Natural killer cell (primary cell): ENCODE results near the gene SLX4. TPM values are rescaled to one million over a fixed set of nuclear protein-coding genes. Genes with fewer than 3 reads are reported as not detected.

Source experiments
- ATAC-seq, 3 donors: fragments of 150-1000 bp in 2 of 3; fragments of 200-7000 bp in 1 of 3; cut with Tn5 transposase; 1 replicate in 1 of 3; 2 replicates in 2 of 3; pipeline ENCODE4 v1.10.0; 2021; ENCODE audit warnings: mild to moderate bottlenecking in 2 of 3, moderate library complexity in 2 of 3
- DNase-seq, 2 donors: peaks; one replicate each; pipeline versions ENCODE4 v3.0.0 to v3.0.0-alpha.2; 2013 to 2021; ENCODE audit warnings: mixed read lengths in 1 of 2
- H3K27ac ChIP-seq: one replicate; pipeline ENCODE4 v1.5.1; 2013; ENCODE audit warnings: mild to moderate bottlenecking, low read length
- H3K27me3 ChIP-seq: one replicate; pipeline ENCODE4 v1.6.1; 2013; ENCODE audit warnings: low read length; ENCODE audit not compliant: control insufficient read depth, insufficient read depth
- H3K36me3 ChIP-seq: one replicate; pipeline ENCODE4 v1.6.1; 2013; ENCODE audit warnings: low read length; ENCODE audit not compliant: control insufficient read depth, insufficient read depth
- H3K4me1 ChIP-seq: one replicate; pipeline ENCODE4 v1.6.1; 2013; ENCODE audit warnings: low read length; ENCODE audit not compliant: control insufficient read depth, insufficient read depth
- H3K4me3 ChIP-seq: one replicate; pipeline ENCODE4 v1.5.1; 2013; ENCODE audit warnings: low read length
- H3K9me3 ChIP-seq: one replicate; pipeline ENCODE4 v1.6.1; 2013; ENCODE audit warnings: low read length; ENCODE audit not compliant: control insufficient read depth, insufficient read depth
- H3K27ac Mint-ChIP-seq, 2 donors: one replicate each; pipeline ENCODE4 v1.8.0; 2022; ENCODE audit warnings: mild to moderate bottlenecking in 2 of 2, mixed read lengths in 2 of 2, moderate library complexity in 1 of 2
- H3K27me3 Mint-ChIP-seq, 2 donors: one replicate each; pipeline ENCODE4 v1.8.0; 2022; ENCODE audit warnings: low read depth in 2 of 2, mixed read lengths in 2 of 2
- H3K36me3 Mint-ChIP-seq: one replicate; pipeline ENCODE4 v1.8.0; 2022; ENCODE audit warnings: mixed read lengths
- H3K4me1 Mint-ChIP-seq, 2 donors: one replicate each; pipeline ENCODE4 v1.8.0; 2022; ENCODE audit warnings: mixed read lengths in 2 of 2
- H3K4me3 Mint-ChIP-seq: one replicate; pipeline ENCODE4 v1.8.0; 2022; ENCODE audit warnings: mild to moderate bottlenecking, moderate library complexity, mixed read lengths
- H3K9me3 Mint-ChIP-seq, 2 donors: one replicate each; pipeline ENCODE4 v1.8.0; 2022; ENCODE audit warnings: mixed read lengths in 2 of 2
- WGBS: methylation state at CpG from one replicate; pipeline ENCODE4 v1.1.7; 2013; ENCODE audit warnings: missing lambda C conversion rate; ENCODE audit not compliant: insufficient coverage; 5-methylcytosine and 5-hydroxymethylcytosine counted together
- intact Hi-C: fragments of 100-400 bp; cut with micrococcal nuclease; formaldehyde crosslinking; loops from one replicate; pipeline ENCODE4 v1.14.2; 2022
- total RNA-seq, 4 donors: library from RNA; stranded (reverse); fragments of 120-200 nt in 1 of 4; gene quantifications; one replicate each; pipeline versions ENCODE4 v1.2.3 to v1.2.4, GENCODE V29; 2013 to 2022
- TF ChIP-seq, protein P1 (sequence below): fragments of 200-600 bp; IDR thresholded peaks from one replicate; pipeline ENCODE4 v1.8.0; 2022; ENCODE audit warnings: antibody characterized with exemption

The SLX4 gene
- total RNA-seq, 3 donors from 2014 or later (not counting 1 experiment from before 2014, with no cell fraction given): 13.5 to 18.6 (median 15.5) TPM

DNA sequence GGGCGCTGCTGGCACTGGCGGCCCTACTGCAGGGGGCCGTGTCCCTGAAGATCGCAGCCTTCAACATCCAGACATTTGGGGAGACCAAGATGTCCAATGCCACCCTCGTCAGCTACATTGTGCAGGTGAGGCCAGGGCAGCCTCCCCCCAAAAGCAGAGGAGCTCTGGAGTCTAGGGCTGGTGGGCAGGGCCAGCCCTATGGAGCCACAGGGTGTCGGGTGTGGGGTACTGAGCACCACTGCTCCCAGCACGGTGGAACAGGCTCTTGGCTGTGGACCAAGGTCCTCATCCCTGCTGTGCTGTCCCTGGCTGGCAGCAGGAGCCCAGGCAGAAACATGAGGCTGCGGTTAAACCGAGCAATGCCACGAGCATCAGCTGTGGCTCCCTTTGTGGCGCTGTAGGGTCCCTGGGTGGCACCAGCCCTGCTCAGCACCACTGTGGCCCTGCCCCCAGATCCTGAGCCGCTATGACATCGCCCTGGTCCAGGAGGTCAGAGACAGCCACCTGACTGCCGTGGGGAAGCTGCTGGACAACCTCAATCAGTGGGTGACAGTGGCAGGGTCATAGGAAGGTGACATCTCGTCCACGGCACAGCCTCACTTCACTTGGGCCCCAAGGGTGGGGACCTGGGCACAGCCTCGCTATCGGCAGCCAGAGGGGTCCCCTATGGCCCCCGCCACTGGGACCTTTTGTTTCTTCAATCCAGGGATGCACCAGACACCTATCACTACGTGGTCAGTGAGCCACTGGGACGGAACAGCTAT, 44.2 kb upstream of the SLX4 start:
- Histone ChIP-seq H3K27me3 (no peaks in the 10 kb centered on the region), H3K27ac (no peak overlapping the region), H3K4me1 (no peaks in the 10 kb centered on the region), H3K9me3 (no peaks in the 10 kb centered on the region), H3K36me3 (peaks cover 55% of the 10 kb centered on the region), H3K4me3 (no peak overlapping the region)
- intact Hi-C loops: no loop called here
- Mint-ChIP-seq H3K9me3 (no peaks in the 10 kb centered on the region), H3K4me3 (no peak overlapping the region), H3K27ac (no peak overlapping the region), H3K27me3 (no peaks in the 10 kb centered on the region), H3K36me3 (no peaks in the 10 kb centered on the region), H3K4me1 (peaks cover 6% of the 10 kb centered on the region in 2 donors)
- DNase-seq (no peak), ATAC-seq (no peak)
- 96% methylated on average over 21 of the region's 21 CpGs for WGBS
- TF ChIP-seq, protein P1, sequence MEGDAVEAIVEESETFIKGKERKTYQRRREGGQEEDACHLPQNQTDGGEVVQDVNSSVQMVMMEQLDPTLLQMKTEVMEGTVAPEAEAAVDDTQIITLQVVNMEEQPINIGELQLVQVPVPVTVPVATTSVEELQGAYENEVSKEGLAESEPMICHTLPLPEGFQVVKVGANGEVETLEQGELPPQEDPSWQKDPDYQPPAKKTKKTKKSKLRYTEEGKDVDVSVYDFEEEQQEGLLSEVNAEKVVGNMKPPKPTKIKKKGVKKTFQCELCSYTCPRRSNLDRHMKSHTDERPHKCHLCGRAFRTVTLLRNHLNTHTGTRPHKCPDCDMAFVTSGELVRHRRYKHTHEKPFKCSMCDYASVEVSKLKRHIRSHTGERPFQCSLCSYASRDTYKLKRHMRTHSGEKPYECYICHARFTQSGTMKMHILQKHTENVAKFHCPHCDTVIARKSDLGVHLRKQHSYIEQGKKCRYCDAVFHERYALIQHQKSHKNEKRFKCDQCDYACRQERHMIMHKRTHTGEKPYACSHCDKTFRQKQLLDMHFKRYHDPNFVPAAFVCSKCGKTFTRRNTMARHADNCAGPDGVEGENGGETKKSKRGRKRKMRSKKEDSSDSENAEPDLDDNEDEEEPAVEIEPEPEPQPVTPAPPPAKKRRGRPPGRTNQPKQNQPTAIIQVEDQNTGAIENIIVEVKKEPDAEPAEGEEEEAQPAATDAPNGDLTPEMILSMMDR: no peak

DNA sequence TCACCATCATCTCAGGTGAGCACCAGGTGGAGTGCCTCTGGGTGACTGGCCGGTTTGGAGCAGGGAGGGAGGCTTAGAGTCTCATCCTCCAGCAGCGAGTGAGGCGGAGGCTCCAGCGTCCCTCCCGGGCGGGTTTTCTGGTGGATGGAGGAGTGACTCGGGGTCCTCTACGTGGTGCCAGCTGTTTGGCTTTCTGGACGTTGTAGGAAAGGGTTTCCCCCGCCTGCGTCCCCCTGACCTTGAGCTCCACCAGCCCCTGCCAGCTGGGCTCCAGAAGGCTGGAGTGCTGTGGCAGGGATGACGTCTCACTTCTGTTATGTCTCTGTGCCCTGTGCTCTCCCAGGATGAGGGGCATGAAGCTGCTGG, 43.6 kb upstream of the SLX4 start:
- DNase-seq: no peak
- WGBS: 97% methylated on average over 12 of the region's 12 CpGs
- Mint-ChIP-seq H3K27ac (no peak overlapping the region), H3K9me3 (no peaks in the 10 kb centered on the region), H3K4me1 (peaks cover 6% of the 10 kb centered on the region in 2 donors), H3K36me3 (no peaks in the 10 kb centered on the region), H3K27me3 (no peaks in the 10 kb centered on the region), H3K4me3 (no peak overlapping the region)
- TF ChIP-seq, protein P1: no peak
- H3K9me3 ChIP-seq: no peaks in the 10 kb centered on the region
- H3K4me1 ChIP-seq: no peaks in the 10 kb centered on the region
- H3K36me3 ChIP-seq: peaks cover 51% of the 10 kb centered on the region
- no peak overlapping the region for H3K27ac ChIP-seq
- ATAC-seq: no peak
- H3K27me3 ChIP-seq: no peaks in the 10 kb centered on the region
- intact Hi-C loops: no loop called here
- no peak overlapping the region for H3K4me3 ChIP-seq

DNA sequence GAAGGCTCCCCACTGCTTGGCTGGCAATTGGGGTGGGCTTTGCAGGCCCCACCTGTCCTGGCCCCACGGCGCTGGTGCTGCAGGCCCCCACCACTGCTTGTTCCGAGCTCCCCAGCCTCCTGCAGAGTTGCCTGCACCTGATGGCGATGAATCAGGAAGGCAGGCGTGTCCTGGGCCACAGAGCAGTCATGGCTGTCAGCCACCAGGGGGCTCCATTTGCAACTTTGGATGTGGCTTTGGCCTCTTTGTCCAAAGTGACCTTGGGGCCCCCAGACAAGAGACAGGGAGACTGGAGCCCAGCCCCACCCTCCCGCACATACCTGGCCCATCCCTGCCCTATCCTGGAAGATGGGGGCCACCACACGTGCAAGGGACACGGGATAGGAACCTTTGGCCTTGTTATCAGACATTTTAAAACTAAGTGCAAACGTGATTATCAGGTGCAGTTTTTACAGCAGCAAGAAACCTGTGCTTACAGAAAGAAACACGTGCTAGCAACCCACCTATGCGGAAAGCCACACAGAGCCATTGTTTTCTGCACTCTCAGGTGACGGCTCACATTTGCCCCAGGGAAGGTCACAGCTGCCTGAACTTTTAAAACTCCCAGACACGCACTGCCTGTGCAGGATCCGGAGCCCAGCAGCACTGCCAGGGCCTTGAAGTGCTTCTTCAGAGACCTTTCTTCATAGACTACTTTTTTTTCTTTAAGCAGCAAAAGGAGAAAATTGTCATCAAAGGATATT, 43.0 kb upstream of the SLX4 start, which contains the start of gene DNASE1:
DNASE1 (plus strand) TSS at position 443 of the 743 bp plus-strand sequence. CDS start 683 bp downstream, outside the sequence.
- H3K9me3 Mint-ChIP-seq: no peaks in the 10 kb centered on the region
- no peak within 1 kb of the TSS for H3K27ac ChIP-seq
- peak; percentile 65 to 79 (median 74) for ATAC-seq
- peak within 1 kb of the TSS in 1 of 2 donors; percentile 76 for H3K27ac Mint-ChIP-seq
- no peak within 1 kb of the TSS for H3K4me3 ChIP-seq
- H3K27me3 Mint-ChIP-seq: no peaks in the 10 kb centered on the region
- intact Hi-C loops: no loop called here
- peak; percentile 39 to 77 for DNase-seq
- peaks cover 46% of the 10 kb centered on the region for H3K36me3 ChIP-seq
- no peaks in the 10 kb centered on the region for H3K4me1 ChIP-seq
- H3K9me3 ChIP-seq: no peaks in the 10 kb centered on the region
- 80% methylated on average over 14 of the region's 14 CpGs for WGBS
- TF ChIP-seq, protein P1: peak; percentile 76
- H3K36me3 Mint-ChIP-seq: no peaks in the 10 kb centered on the region
- no peaks in the 10 kb centered on the region for H3K27me3 ChIP-seq
- H3K4me3 Mint-ChIP-seq: no peak within 1 kb of the TSS
- H3K4me1 Mint-ChIP-seq: peaks cover 6% of the 10 kb centered on the region in 2 donors
